HEK293 (cell line): ENCODE results near the gene ONECUT2.

Source experiments
- CTCF ChIA-PET: fragments of 350-600 bp; formaldehyde crosslinking; extraction: SDS; loops from one replicate; lab custom pipeline; 2021; ENCODE audit warnings: antibody characterized with exemption; lab: Yijun Ruan, JAX
- POLR2A ChIA-PET: fragments of 300-600 bp; formaldehyde crosslinking; extraction: SDS; loops from one replicate; lab custom pipeline; 2020; ENCODE audit warnings: antibody characterized with exemption, inconsistent platforms; lab: Yijun Ruan, JAX
- H3K27ac ChIP-seq: fragments of 200-500 bp; sonication (Bioruptor generic); 2 replicates; pipeline ENCODE4 v1.5.1; 2014; ENCODE audit warnings: low read depth, low read length, control low read depth, inconsistent platforms; ENCODE audit errors: extremely low read depth
- H3K36me3 ChIP-seq, 2 experiments: fragments of 200-500 bp in 1 of 2; sonication (Bioruptor generic) in 1 of 2; 1 replicate in 1 of 2; 2 replicates in 1 of 2; pipeline ENCODE4 v1.5.1; 2014 to 2017; ENCODE audit warnings: inconsistent platforms in 2 of 2, low read length in 2 of 2; ENCODE audit not compliant: control insufficient read depth in 2 of 2, insufficient read depth in 1 of 2
- H3K4me1 ChIP-seq: fragments of 200-500 bp; sonication (Bioruptor generic); 2 replicates; pipeline ENCODE4 v1.5.1; 2014; ENCODE audit warnings: mild to moderate bottlenecking, low read length, inconsistent platforms; ENCODE audit not compliant: control insufficient read depth, insufficient read depth
- H3K4me3 ChIP-seq: 2 replicates; pipeline ENCODE4 v1.5.1; 2011; ENCODE audit warnings: low read depth, mild to moderate bottlenecking, control low read depth, low read length, moderate library complexity
- H3K9me3 ChIP-seq: fragments of 200-500 bp; sonication (Bioruptor generic); 2 replicates; pipeline ENCODE4 v1.5.1; 2014; ENCODE audit warnings: low read depth, low read length, inconsistent platforms; ENCODE audit not compliant: control insufficient read depth, insufficient read depth
- BCL6B ChIP-seq: fragments of 450-650 bp; formaldehyde crosslinking; IDR thresholded peaks from 2 replicates; pipeline ENCODE4 v1.5.1; 2017; ENCODE audit warnings: missing biosample characterization, missing genetic modification characterization
- CTCF ChIP-seq: fragments of 450-650 bp; formaldehyde crosslinking; IDR thresholded peaks from 2 replicates; pipeline ENCODE4 v1.5.1; 2016; ENCODE audit warnings: missing biosample characterization, missing genetic modification characterization
- ELK4 ChIP-seq: IDR thresholded peaks from 2 replicates; pipeline ENCODE4 v1.6.1; 2011; ENCODE audit warnings: mild to moderate bottlenecking, low read depth, low read length, borderline replicate concordance
- KLF1 ChIP-seq: fragments of 450-650 bp; formaldehyde crosslinking; IDR thresholded peaks from 2 replicates; pipeline ENCODE4 v1.5.1; 2016; ENCODE audit warnings: missing biosample characterization, missing genetic modification characterization
- KLF9 ChIP-seq: fragments of 450-650 bp; formaldehyde crosslinking; IDR thresholded peaks from 2 replicates; pipeline ENCODE4 v1.5.1; 2016; ENCODE audit warnings: missing biosample characterization, missing genetic modification characterization, low read depth
- PRDM6 ChIP-seq: fragments of 450-650 bp; formaldehyde crosslinking; IDR thresholded peaks from 2 replicates; pipeline ENCODE4 v1.5.1; 2017; ENCODE audit warnings: missing biosample characterization, missing genetic modification characterization
- RBAK ChIP-seq: fragments of 450-650 bp; formaldehyde crosslinking; IDR thresholded peaks from 2 replicates; pipeline ENCODE4 v1.5.1; 2016; ENCODE audit warnings: missing biosample characterization, missing genetic modification characterization
- SALL2 ChIP-seq: fragments of 450-650 bp; formaldehyde crosslinking; IDR thresholded peaks from 2 replicates; pipeline ENCODE4 v1.5.0; 2017; ENCODE audit warnings: missing biosample characterization, mild to moderate bottlenecking, missing genetic modification characterization, borderline replicate concordance
- SCRT1 ChIP-seq: fragments of 450-650 bp; formaldehyde crosslinking; IDR thresholded peaks from 2 replicates; pipeline ENCODE4 v1.5.1; 2016; ENCODE audit warnings: missing biosample characterization, missing genetic modification characterization, borderline replicate concordance
- SP7 ChIP-seq: fragments of 450-650 bp; formaldehyde crosslinking; IDR thresholded peaks from 2 replicates; pipeline ENCODE4 v1.5.1; 2016; ENCODE audit warnings: missing biosample characterization, missing genetic modification characterization
- TCF7L2 ChIP-seq: IDR thresholded peaks from 2 replicates; pipeline ENCODE4 v1.6.1; 2011; ENCODE audit warnings: low read depth, mild to moderate bottlenecking, inconsistent platforms, low read length, moderate library complexity, borderline replicate concordance
- ZBTB26 ChIP-seq: fragments of 450-650 bp; formaldehyde crosslinking; optimal IDR thresholded peaks from 2 replicates; pipeline ENCODE3; 2016; ENCODE audit warnings: missing biosample characterization, mild to moderate bottlenecking, missing genetic modification characterization
- ZBTB44 ChIP-seq: fragments of 450-650 bp; IDR thresholded peaks from 2 replicates; pipeline ENCODE4 v1.5.1; 2018; ENCODE audit warnings: missing biosample characterization, mild to moderate bottlenecking, missing genetic modification characterization
- ZNF132 ChIP-seq: fragments of 450-650 bp; formaldehyde crosslinking; IDR thresholded peaks from 2 replicates; pipeline ENCODE4 v1.5.1; 2017; ENCODE audit warnings: missing biosample characterization, missing genetic modification characterization, borderline replicate concordance
- ZNF174 ChIP-seq: fragments of 450-650 bp; formaldehyde crosslinking; IDR thresholded peaks from 2 replicates; pipeline ENCODE4 v1.5.0; 2017; ENCODE audit warnings: missing biosample characterization, mild to moderate bottlenecking, missing genetic modification characterization
- ZNF223 ChIP-seq: fragments of 450-650 bp; formaldehyde crosslinking; IDR thresholded peaks from 2 replicates; pipeline ENCODE4 v1.5.1; 2016; ENCODE audit warnings: missing biosample characterization, missing genetic modification characterization
- ZNF404 ChIP-seq: fragments of 450-650 bp; formaldehyde crosslinking; IDR thresholded peaks from 2 replicates; pipeline ENCODE4 v1.5.1; 2017; ENCODE audit warnings: missing biosample characterization, missing genetic modification characterization
- ZNF423 ChIP-seq: fragments of 450-650 bp; formaldehyde crosslinking; IDR thresholded peaks from 2 replicates; pipeline ENCODE4 v1.5.1; 2016; ENCODE audit warnings: missing biosample characterization, missing genetic modification characterization
- ZNF488 ChIP-seq: fragments of 450-650 bp; formaldehyde crosslinking; IDR thresholded peaks from 2 replicates; pipeline ENCODE4 v1.5.1; 2016; ENCODE audit warnings: missing biosample characterization, missing genetic modification characterization
- ZNF501 ChIP-seq: fragments of 450-650 bp; formaldehyde crosslinking; IDR thresholded peaks from 2 replicates; pipeline ENCODE4 v1.5.1; 2016; ENCODE audit warnings: missing biosample characterization, missing genetic modification characterization
- ZNF555 ChIP-seq: fragments of 450-650 bp; formaldehyde crosslinking; conservative IDR thresholded peaks from 2 replicates; pipeline ENCODE4 v1.5.1; 2017; ENCODE audit warnings: missing biosample characterization, mild to moderate bottlenecking, missing genetic modification characterization, inconsistent platforms
- ZNF600 ChIP-seq: fragments of 450-650 bp; formaldehyde crosslinking; IDR thresholded peaks from 2 replicates; pipeline ENCODE4 v1.5.1; 2016; ENCODE audit warnings: missing biosample characterization, missing genetic modification characterization
- ZNF623 ChIP-seq: fragments of 450-650 bp; formaldehyde crosslinking; IDR thresholded peaks from 2 replicates; pipeline ENCODE4 v1.5.1; 2016; ENCODE audit warnings: missing biosample characterization, missing genetic modification characterization
- ZNF670 ChIP-seq: fragments of 450-650 bp; formaldehyde crosslinking; IDR thresholded peaks from 2 replicates; pipeline ENCODE4 v1.5.1; 2016; ENCODE audit warnings: missing biosample characterization, missing genetic modification characterization, low read depth
- ZNF701 ChIP-seq: fragments of 450-650 bp; formaldehyde crosslinking; IDR thresholded peaks from 2 replicates; pipeline ENCODE4 v1.5.1; 2016; ENCODE audit warnings: missing biosample characterization, missing genetic modification characterization
- ZNF777 ChIP-seq: fragments of 450-650 bp; formaldehyde crosslinking; IDR thresholded peaks from 2 replicates; pipeline ENCODE4 v1.5.1; 2017; ENCODE audit warnings: missing biosample characterization, missing genetic modification characterization, borderline replicate concordance
- ZNF785 ChIP-seq: fragments of 450-650 bp; formaldehyde crosslinking; IDR thresholded peaks from 2 replicates; pipeline ENCODE4 v1.5.1; 2016; ENCODE audit warnings: missing biosample characterization, missing genetic modification characterization

The ONECUT2 gene

GRCh38 chr18:57505231-57505630, 70.1 kb downstream of the ONECUT2 start:
- TF ChIP-seq KLF9 (tag by site-specific recombination), result no peak
- no peak for TF ChIP-seq ZNF777
- TF ChIP-seq RBAK (tag by site-specific recombination), result no peak
- no peak for TF ChIP-seq SP7 (tag by site-specific recombination)
- no peak for TF ChIP-seq KLF1 (tag by site-specific recombination)
- no peak for TF ChIP-seq BCL6B
- TF ChIP-seq TCF7L2, result no peak
- TF ChIP-seq PRDM6 (tag by site-specific recombination), result no peak
- no peak for TF ChIP-seq ZNF423 (tag by site-specific recombination)
- no peak for TF ChIP-seq ZNF555 (tag by site-specific recombination)
- no peak for TF ChIP-seq ZNF174 (tag by site-specific recombination)
- TF ChIP-seq ELK4, result no peak
- TF ChIP-seq ZNF600 (tag by site-specific recombination), result no peak
- TF ChIP-seq CTCF (tag by site-specific recombination), result no peak
- TF ChIP-seq ZNF785, result no peak
- no peak for TF ChIP-seq ZNF501 (tag by site-specific recombination)
- no peak overlapping the region for H3K4me3 ChIP-seq
- H3K4me1 ChIP-seq, result no peaks in the 10 kb centered on the region
- POLR2A ChIA-PET, result no interaction called here
- CTCF ChIA-PET, result interaction anchor here (1.0 to 1.5 kb wide), 2 partner anchors 58 to 68 kb away, joined by 4 to 5 read pairs; no protein-coding TSS in a partner anchor
- no peak overlapping the region for H3K27ac ChIP-seq
- no peaks in the 10 kb centered on the region for H3K36me3 ChIP-seq
- no peaks in the 10 kb centered on the region for H3K9me3 ChIP-seq

GRCh38 chr18:57516056-57516455, 80.9 kb downstream of the ONECUT2 start:
- ChIA-PET POLR2A (no interaction called here), CTCF (interaction anchor here (0.7 kb wide), 1 partner anchor 47 kb away, joined by 4 read pairs; no protein-coding TSS in a partner anchor)
- Histone ChIP-seq H3K36me3 (no peaks in the 10 kb centered on the region), H3K4me3 (no peak overlapping the region), H3K27ac (no peak overlapping the region), H3K9me3 (no peaks in the 10 kb centered on the region), H3K4me1 (no peaks in the 10 kb centered on the region)
- TF ChIP-seq ZBTB26 (tag by site-specific recombination) (no peak), ZNF701 (tag by site-specific recombination) (no peak), ZNF623 (tag by site-specific recombination) (no peak), ZNF223 (tag by site-specific recombination) (no peak), ZBTB44 (no peak), SALL2 (tag by site-specific recombination) (no peak), ZNF132 (no peak), SCRT1 (no peak), ZNF404 (no peak), ZNF670 (tag by site-specific recombination) (no peak), ZNF488 (tag by site-specific recombination) (no peak)
